HG02870 (cell line): Measurements from ENCODE around the gene ACTL6B.
"Not testable (repeated sequence)": the region's sequence is repeated elsewhere in the genome, so short reads cannot be mapped to it uniquely, and the experiment has no call there.

Source experiments
- ATAC-seq: cut with Tn5 transposase; IDR thresholded peaks from one replicate; pipeline ENCODE4 v1.9.1; 2021; ENCODE audit warnings: mild to moderate bottlenecking, moderate library complexity; ENCODE audit not compliant: unreplicated experiment

The ACTL6B gene

GRCh38 chr7:100655908-100656674 lies at the start of gene ACTL6B:
TSS of gene ACTL6B (minus strand) at chr7:100656448. CDS start at chr7:100656354, 94 bp downstream.
- no peak for ATAC-seq

- peak; percentile 56 for ATAC-seq
Measured at GRCh38 chr7:100705320-100705752, 49.1 kb upstream of the ACTL6B start.

GRCh38 chr7:100701089-100701488 lies 44.8 kb upstream of the ACTL6B start:
- ATAC-seq: not testable (repeated sequence)

- ATAC-seq: no peak
Measured at GRCh38 chr7:100699018-100699417, 42.8 kb upstream of the ACTL6B start.

GRCh38 chr7:100696123-100696521 lies 39.9 kb upstream of the ACTL6B start:
- no peak for ATAC-seq

GRCh38 chr7:100694098-100694745 lies 38.0 kb upstream of the ACTL6B start, which contains the start of gene GIGYF1:
TSS of gene GIGYF1 (minus strand) at chr7:100694250. CDS start at chr7:100688238, 6,012 bp downstream.
- no peak for ATAC-seq

- ATAC-seq: no peak
Measured at GRCh38 chr7:100693312-100694097, 37.3 kb upstream of the ACTL6B start.

- ATAC-seq: no peak
Measured at GRCh38 chr7:100692578-100692961, 36.3 kb upstream of the ACTL6B start.

GRCh38 chr7:100691676-100692577 lies 35.7 kb upstream of the ACTL6B start:
- no peak for ATAC-seq

- no peak for ATAC-seq
Measured at GRCh38 chr7:100689230-100690135, 33.2 kb upstream of the ACTL6B start.

GRCh38 chr7:100688326-100688860 lies 32.1 kb upstream of the ACTL6B start:
- ATAC-seq: no peak

GRCh38 chr7:100687751-100688300 lies 31.6 kb upstream of the ACTL6B start:
- no peak for ATAC-seq

- ATAC-seq: no peak
Measured at GRCh38 chr7:100687261-100687660, 31.0 kb upstream of the ACTL6B start.

- ATAC-seq: no peak
Measured at GRCh38 chr7:100686822-100687211, 30.6 kb upstream of the ACTL6B start.

GRCh38 chr7:100686201-100686821 lies 30.1 kb upstream of the ACTL6B start:
- no peak for ATAC-seq

- ATAC-seq: no peak
Measured at GRCh38 chr7:100685631-100686145, 29.4 kb upstream of the ACTL6B start.

- no peak for ATAC-seq
Measured at GRCh38 chr7:100685049-100685605, 28.9 kb upstream of the ACTL6B start.

- ATAC-seq: no peak
Measured at GRCh38 chr7:100684534-100685042, 28.3 kb upstream of the ACTL6B start.
